GM12878 (cell line): ENCODE measurements around the gene CHST2. TPM values are rescaled to one million over a fixed set of nuclear protein-coding genes. Genes with fewer than 3 reads are reported as not detected.
A peak's percentile ranks its signal among the peaks of the same experiment; 100 is the strongest.

Experiments used
- BACH1 ChIP-seq: fragments of 450-650 bp; IDR thresholded peaks from 2 replicates; pipeline ENCODE4 v1.6.1; 2017; ENCODE audit warnings: mild to moderate bottlenecking, borderline replicate concordance
- CREB1 ChIP-seq: IDR thresholded peaks from 2 replicates; pipeline ENCODE4 v1.6.1; 2012; ENCODE audit warnings: low read depth, mild to moderate bottlenecking, inconsistent platforms
- FOXK2 ChIP-seq: fragments of 450-650 bp; IDR thresholded peaks from 2 replicates; pipeline ENCODE4 v1.6.1; 2017; ENCODE audit warnings: mild to moderate bottlenecking, moderate library complexity
- GABPA ChIP-seq: IDR thresholded peaks from 2 replicates; pipeline ENCODE4 v1.6.1; 2014; ENCODE audit warnings: antibody characterized with exemption, low read depth, mild to moderate bottlenecking, inconsistent platforms
- IKZF2 ChIP-seq, 2 experiments: fragments of 450-650 bp; IDR thresholded peaks; 2 replicates each; pipeline ENCODE4 v1.6.1; 2017; ENCODE audit warnings: mild to moderate bottlenecking in 2 of 2, moderate library complexity in 2 of 2
- JUNB ChIP-seq: IDR thresholded peaks from 2 replicates; pipeline ENCODE4 v1.6.1; 2016; ENCODE audit warnings: antibody characterized with exemption, mild to moderate bottlenecking
- LARP7 ChIP-seq: fragments of 450-650 bp; IDR thresholded peaks from 2 replicates; pipeline ENCODE4 v1.6.1; 2017; ENCODE audit warnings: mild to moderate bottlenecking
- MEF2A ChIP-seq: IDR thresholded peaks from 2 replicates; pipeline ENCODE4 v1.6.1; 2011; ENCODE audit warnings: low read depth, mild to moderate bottlenecking, low read length, moderate library complexity; ENCODE audit not compliant: insufficient read depth
- MEF2B ChIP-seq: fragments of 450-650 bp; IDR thresholded peaks from 2 replicates; pipeline ENCODE4 v1.6.1; 2018; ENCODE audit warnings: mild to moderate bottlenecking, moderate library complexity; ENCODE audit not compliant: partially characterized antibody, poor library complexity, severe bottlenecking
- NFIC ChIP-seq: IDR thresholded peaks from 2 replicates; pipeline ENCODE4 v1.6.1; 2012; ENCODE audit warnings: low read depth, mild to moderate bottlenecking, inconsistent platforms, low read length, moderate library complexity
- NFYA ChIP-seq: IDR thresholded peaks from 2 replicates; pipeline ENCODE4 v1.6.1; 2011; ENCODE audit warnings: low read depth, mild to moderate bottlenecking, low read length, improper control_type of control experiment, borderline replicate concordance
- NRF1 ChIP-seq: conservative IDR thresholded peaks from 2 replicates; pipeline ENCODE4 v1.6.1; 2011; ENCODE audit warnings: mild to moderate bottlenecking, low read depth, low read length, improper control_type of control experiment
- RUNX3 ChIP-seq: IDR thresholded peaks from 2 replicates; pipeline ENCODE4 v1.6.1; 2012; ENCODE audit warnings: low read length, inconsistent platforms
- SUPT20H ChIP-seq: IDR thresholded peaks from 2 replicates; pipeline ENCODE4 v1.6.1; 2011; ENCODE audit warnings: low read depth, mild to moderate bottlenecking, low read length, moderate library complexity, borderline replicate concordance; ENCODE audit not compliant: control insufficient read depth
- TCF7 ChIP-seq: IDR thresholded peaks from 2 replicates; pipeline ENCODE4 v1.6.1; 2014; ENCODE audit warnings: antibody characterized with exemption, borderline replicate concordance
- ZNF384 ChIP-seq: IDR thresholded peaks from 2 replicates; pipeline ENCODE4 v1.6.1; 2012; ENCODE audit warnings: low read depth, mild to moderate bottlenecking, low read length, improper control_type of control experiment, borderline replicate concordance
- ZNF622 ChIP-seq: fragments of 450-650 bp; IDR thresholded peaks from 2 replicates; pipeline ENCODE4 v1.6.1; 2017; ENCODE audit warnings: mild to moderate bottlenecking, inconsistent platforms
- ZZZ3 ChIP-seq: IDR thresholded peaks from 2 replicates; pipeline ENCODE4 v1.6.1; 2011; ENCODE audit warnings: low read depth; ENCODE audit not compliant: control insufficient read depth, insufficient read length
- polyA plus RNA-seq, 11 experiments: library from polyadenylated mRNA; depleted of rRNA in 4 of 11; unstranded in 6 of 11; stranded (reverse) in 5 of 11; fragments of >200 nt; fragmentation: Nextera tagmentation in 4 of 11; fragmentation: Illumina TruSeq in 1 of 11; extraction: Ambion mirVana in 4 of 11; extraction: Trizol in 1 of 11; gene quantifications; 1 replicate in 1 of 11; 2 replicates in 10 of 11; pipeline versions ENCODE4 v1.2.1 to v1.2.3, GENCODE V29; 2011 to 2016; ENCODE audit warnings: inconsistent platforms in 2 of 11, missing spikeins in 2 of 11, low read depth in 1 of 11
- total RNA-seq, 4 experiments: library from RNA; depleted of rRNA in 3 of 4; stranded (reverse); fragments of >200 nt in 3 of 4; fragmentation: Illumina TruSeq in 1 of 4; extraction: Trizol in 1 of 4; gene quantifications; 2 replicates each; pipeline versions ENCODE4 v1.2.1 to v1.2.3, GENCODE V29; 2013 to 2021
- TF ChIP-seq, protein P1 (sequence below): fragments of 450-650 bp; IDR thresholded peaks from 2 replicates; pipeline ENCODE4 v1.6.1; 2016; ENCODE audit warnings: mild to moderate bottlenecking
- TF ChIP-seq, protein P2 (sequence below): IDR thresholded peaks from 2 replicates; pipeline ENCODE4 v1.6.1; 2012; ENCODE audit warnings: low read depth, low read length, improper control_type of control experiment
- TF ChIP-seq, protein P3 (sequence below): fragments of 450-650 bp; IDR thresholded peaks from 2 replicates; pipeline ENCODE4 v1.6.1; 2018; ENCODE audit warnings: borderline replicate concordance, mild to moderate bottlenecking; ENCODE audit not compliant: partially characterized antibody
- TF ChIP-seq, protein P4 (sequence below): fragments of 450-650 bp; IDR thresholded peaks from 2 replicates; pipeline ENCODE4 v1.6.1; 2017; ENCODE audit warnings: low read depth, mild to moderate bottlenecking, moderate library complexity

CHST2 gene
- total and polyA plus RNA-seq, 10 of the 15 experiments (the other 5 are each of a cell fraction or from before 2014, with no cell fraction given), result 1.6 to 37.2 (median 8.8) TPM

DNA sequence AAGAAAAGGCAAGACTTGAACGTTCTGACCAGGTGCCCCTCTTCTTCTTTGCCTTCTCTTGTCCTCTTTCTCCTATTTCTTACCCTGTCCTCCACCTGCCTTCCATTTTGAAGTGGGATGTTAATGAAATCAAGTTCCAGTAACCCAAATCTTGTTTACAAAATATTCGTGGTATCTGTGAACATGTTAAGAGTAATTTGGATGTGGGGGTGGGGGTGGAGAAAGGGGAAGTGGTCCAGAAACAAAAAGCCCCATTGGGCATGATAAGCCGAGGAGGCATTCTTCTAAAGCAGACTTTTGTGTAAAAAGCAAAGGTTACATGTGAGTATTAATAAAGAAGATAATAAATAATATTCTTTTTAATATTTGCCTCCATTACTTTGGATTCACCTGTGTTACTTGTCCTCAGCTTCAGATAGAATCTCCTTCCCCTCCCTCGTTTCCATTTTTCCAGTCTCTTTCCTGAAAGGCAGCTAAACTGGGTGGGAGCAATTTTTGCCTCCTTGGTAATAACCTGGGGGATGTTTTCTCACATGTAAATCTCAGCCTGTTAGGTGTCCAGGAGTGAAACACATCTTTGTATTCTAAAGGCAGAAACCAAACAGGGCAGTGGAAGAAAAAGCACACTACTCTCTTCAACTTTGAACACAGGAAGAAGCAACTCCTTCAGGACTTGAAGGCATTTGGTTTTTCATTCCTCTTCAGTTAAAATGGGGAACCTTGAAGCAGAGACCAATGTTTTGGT lies 3.2 kb downstream of the CHST2 start (continued):
- peak; percentile 79 for TF ChIP-seq RUNX3
- TF ChIP-seq, protein P1, sequence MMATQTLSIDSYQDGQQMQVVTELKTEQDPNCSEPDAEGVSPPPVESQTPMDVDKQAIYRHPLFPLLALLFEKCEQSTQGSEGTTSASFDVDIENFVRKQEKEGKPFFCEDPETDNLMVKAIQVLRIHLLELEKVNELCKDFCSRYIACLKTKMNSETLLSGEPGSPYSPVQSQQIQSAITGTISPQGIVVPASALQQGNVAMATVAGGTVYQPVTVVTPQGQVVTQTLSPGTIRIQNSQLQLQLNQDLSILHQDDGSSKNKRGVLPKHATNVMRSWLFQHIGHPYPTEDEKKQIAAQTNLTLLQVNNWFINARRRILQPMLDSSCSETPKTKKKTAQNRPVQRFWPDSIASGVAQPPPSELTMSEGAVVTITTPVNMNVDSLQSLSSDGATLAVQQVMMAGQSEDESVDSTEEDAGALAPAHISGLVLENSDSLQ, result no peak
- peak; percentile 55 for TF ChIP-seq NFIC
- no peak for TF ChIP-seq ZNF622
- no peak for TF ChIP-seq NFYA
- no peak for TF ChIP-seq SUPT20H
- no peak for TF ChIP-seq GABPA
- no peak for TF ChIP-seq ZNF384
- no peak for TF ChIP-seq ZZZ3
- no peak for TF ChIP-seq LARP7
- TF ChIP-seq, protein P2, sequence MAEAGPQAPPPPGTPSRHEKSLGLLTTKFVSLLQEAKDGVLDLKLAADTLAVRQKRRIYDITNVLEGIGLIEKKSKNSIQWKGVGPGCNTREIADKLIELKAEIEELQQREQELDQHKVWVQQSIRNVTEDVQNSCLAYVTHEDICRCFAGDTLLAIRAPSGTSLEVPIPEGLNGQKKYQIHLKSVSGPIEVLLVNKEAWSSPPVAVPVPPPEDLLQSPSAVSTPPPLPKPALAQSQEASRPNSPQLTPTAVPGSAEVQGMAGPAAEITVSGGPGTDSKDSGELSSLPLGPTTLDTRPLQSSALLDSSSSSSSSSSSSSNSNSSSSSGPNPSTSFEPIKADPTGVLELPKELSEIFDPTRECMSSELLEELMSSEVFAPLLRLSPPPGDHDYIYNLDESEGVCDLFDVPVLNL, result no peak
- TF ChIP-seq MEF2B, result peak; percentile 8
- peak; percentile 18 to 51; a peak in 1 of 4 replicates for TF ChIP-seq IKZF2 (IDR thresholded peaks at IDR 0.05)
- TF ChIP-seq BACH1, result no peak
- TF ChIP-seq, protein P3, sequence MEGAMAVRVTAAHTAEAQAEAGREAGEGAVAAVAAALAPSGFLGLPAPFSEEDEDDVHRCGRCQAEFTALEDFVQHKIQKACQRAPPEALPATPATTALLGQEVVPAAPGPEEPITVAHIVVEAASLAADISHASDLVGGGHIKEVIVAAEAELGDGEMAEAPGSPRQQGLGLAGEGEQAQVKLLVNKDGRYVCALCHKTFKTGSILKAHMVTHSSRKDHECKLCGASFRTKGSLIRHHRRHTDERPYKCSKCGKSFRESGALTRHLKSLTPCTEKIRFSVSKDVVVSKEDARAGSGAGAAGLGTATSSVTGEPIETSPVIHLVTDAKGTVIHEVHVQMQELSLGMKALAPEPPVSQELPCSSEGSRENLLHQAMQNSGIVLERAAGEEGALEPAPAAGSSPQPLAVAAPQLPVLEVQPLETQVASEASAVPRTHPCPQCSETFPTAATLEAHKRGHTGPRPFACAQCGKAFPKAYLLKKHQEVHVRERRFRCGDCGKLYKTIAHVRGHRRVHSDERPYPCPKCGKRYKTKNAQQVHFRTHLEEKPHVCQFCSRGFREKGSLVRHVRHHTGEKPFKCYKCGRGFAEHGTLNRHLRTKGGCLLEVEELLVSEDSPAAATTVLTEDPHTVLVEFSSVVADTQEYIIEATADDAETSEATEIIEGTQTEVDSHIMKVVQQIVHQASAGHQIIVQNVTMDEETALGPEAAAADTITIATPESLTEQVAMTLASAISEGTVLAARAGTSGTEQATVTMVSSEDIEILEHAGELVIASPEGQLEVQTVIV, result no peak
- 0 out of 2 replicates have a peak, but pooled peaks have one; percentile 19 for TF ChIP-seq JUNB
- no peak for TF ChIP-seq CREB1
- TF ChIP-seq NRF1, result no peak
- 0 out of 2 replicates have a peak, but pooled peaks have one; percentile 55 for TF ChIP-seq MEF2A
- no peak for TF ChIP-seq FOXK2
- TF ChIP-seq, protein P4, sequence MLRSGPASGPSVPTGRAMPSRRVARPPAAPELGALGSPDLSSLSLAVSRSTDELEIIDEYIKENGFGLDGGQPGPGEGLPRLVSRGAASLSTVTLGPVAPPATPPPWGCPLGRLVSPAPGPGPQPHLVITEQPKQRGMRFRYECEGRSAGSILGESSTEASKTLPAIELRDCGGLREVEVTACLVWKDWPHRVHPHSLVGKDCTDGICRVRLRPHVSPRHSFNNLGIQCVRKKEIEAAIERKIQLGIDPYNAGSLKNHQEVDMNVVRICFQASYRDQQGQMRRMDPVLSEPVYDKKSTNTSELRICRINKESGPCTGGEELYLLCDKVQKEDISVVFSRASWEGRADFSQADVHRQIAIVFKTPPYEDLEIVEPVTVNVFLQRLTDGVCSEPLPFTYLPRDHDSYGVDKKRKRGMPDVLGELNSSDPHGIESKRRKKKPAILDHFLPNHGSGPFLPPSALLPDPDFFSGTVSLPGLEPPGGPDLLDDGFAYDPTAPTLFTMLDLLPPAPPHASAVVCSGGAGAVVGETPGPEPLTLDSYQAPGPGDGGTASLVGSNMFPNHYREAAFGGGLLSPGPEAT, result peak; percentile 59; the same call in 1 of the 2 replicates
- no peak for TF ChIP-seq TCF7
